DMS53 treated with DMSO at 0.1 percent for 48 hours (cell line): ENCODE data around the gene RUNX3.
"Not testable (repeated sequence)": the region's sequence is repeated elsewhere in the genome, so short reads cannot be mapped to it uniquely, and the experiment has no call there.

Experiments
- DNase-seq: peaks from one replicate; lab custom pipeline; 2025; ENCODE audit not compliant: unreplicated experiment; lab: John Stamatoyannopoulos, UW

RUNX3 gene

DNA sequence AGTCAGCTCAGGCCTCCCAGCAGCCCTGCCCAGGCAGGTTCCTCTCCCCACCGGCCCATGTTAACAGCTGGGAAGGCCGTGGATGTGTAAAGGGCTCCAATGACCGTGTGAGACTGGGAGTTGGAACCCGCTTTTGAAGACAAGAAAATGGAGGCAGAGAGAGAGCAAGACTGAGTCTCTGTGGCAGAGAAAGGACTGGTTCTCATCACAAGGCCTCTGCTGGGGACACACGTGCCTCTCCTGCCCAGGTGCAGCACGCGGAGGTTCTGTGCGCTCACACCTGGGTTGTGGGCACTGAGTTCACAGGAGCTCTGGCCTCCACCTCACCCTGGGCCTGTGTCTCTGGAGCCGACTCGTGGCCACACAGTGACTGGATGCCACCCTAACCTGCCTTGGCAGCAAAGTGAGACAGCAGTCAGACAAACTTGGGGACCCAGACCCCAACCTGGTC is 27.0 kb downstream of the RUNX3 start:
- DNase-seq, result no peak

- DNase-seq, result no peak
These were observed 27.6 kb downstream of the RUNX3 start for GRCh38 chr1:24902471-24902891.

GRCh38 chr1:24901791-24902470 is 28.1 kb downstream of the RUNX3 start:
- no peak for DNase-seq

DNA sequence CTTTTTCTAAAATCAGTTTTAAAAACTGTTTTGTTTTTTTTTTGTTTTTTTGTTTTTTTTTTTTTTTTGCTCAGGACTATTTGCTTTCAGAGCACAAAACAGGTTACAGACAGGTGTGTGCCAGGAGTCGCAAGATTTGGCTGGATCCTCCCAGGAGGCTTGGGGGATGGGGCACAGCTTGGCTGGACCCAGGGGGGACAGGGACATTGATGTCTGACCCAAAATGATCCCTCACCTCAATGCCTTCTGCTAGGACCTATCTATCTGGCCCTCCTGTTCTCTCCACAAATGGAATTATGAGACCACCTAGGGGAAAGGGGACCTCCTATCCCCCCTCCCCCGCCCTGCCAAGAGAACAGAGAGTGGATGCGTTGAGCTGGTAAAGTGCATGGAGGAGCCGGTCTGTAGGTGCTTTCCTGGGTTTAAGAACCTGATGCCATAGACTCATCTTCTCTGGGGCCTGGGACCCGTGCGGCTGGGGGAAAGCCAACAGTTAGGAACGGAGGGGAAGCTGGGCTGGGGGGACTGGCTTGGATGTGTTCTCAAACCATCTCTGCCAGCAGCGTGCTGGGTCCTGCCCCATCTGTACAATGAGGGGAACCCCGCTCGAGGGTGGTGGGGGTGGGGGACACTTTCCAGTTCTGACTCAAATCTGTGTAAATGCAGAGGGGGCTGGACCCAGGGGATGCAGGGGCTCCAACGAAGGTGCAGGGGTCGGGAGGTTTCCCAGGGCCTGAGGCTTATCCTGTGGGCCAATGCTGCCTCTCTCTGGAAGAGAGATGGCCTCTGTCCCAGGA is 28.9 kb downstream of the RUNX3 start:
- no peak for DNase-seq

DNA sequence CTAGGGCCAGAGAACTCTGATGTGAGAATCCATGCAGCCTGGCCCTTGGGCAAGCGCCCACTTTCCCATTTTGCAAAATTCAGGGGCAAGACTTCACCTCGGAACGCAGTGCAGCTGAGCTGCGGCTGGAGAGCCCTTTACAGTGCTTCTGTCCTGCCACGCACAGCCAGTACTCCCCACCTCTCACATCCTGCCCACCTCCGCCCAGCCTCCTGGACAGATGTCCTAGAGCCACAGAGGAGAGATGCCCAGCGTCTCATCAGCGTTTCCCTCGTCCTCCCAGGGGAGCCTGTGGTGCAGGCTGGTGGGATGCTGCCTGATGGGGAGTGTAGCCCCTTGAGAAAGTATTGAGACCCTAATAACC is 29.6 kb downstream of the RUNX3 start:
- no peak for DNase-seq

- DNase-seq, result no peak
These were observed 30.2 kb downstream of the RUNX3 start for GRCh38 chr1:24899581-24900485.

DNA sequence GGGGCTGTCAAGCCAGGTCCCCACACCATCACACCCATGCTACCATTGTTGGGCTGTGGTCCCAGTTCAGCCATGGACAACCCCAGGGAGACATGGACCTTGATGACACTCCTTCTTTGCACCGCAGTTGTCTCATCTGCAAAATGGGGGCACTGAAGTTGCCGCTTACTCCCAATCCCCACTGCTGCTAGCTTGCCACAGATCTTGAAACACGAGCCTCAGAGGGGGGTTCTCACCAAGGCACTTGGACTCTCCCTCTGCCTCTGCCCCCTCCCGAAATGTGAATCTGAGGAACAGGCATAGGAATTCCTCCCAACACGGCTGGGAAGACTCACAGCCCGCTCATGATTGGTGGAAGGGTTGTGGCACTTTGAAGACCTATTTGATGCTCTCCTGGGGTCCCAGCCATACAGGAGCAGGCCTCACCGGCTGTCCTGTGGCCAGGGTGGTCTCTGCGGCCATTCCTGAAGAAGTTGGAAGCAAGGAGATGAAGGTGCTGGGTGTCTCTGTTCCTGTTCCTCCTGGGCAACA is 31.1 kb downstream of the RUNX3 start:
- no peak for DNase-seq

DNA sequence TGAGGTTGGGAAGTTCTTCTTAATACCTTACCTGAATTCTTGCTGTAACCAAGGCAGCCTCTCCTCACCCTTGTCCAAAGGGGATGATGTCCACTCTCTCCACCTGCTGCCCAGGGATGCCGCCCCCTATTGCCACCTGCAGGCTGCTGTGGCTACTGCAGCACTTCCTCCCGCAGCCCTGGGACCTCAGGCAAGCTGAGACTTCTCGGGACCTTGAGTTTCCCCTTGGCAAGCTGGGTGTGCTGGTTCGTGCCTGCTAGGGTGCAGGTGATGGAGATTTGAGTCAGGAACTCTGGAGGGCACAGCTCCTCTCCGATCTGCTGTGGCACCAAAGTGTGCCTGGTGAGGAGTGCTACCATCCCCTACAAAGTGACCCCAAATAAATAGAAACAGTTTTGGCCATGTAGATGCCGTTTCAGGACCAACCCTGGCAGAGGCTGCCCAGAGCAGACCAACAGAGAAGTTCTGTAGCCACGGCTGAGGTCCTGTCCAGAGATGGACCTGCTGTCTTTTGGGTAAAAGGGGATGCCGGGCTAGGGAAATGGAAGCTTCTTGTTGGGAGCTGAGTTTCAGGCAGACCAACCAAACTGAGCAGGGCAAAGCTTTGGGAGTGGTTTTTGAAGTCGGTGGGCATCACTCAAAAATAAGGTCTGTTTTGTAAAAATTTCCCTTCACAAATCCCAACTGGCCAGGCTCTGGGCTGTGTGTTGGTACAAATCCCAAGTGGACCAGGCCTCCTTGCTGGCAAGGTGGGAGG is 31.7 kb downstream of the RUNX3 start:
- peak; percentile 30 for DNase-seq

GRCh38 chr1:24897263-24898151 is 32.6 kb downstream of the RUNX3 start:
- no peak for DNase-seq

- no peak for DNase-seq
These were observed 33.3 kb downstream of the RUNX3 start for GRCh38 chr1:24896596-24897262.

DNA sequence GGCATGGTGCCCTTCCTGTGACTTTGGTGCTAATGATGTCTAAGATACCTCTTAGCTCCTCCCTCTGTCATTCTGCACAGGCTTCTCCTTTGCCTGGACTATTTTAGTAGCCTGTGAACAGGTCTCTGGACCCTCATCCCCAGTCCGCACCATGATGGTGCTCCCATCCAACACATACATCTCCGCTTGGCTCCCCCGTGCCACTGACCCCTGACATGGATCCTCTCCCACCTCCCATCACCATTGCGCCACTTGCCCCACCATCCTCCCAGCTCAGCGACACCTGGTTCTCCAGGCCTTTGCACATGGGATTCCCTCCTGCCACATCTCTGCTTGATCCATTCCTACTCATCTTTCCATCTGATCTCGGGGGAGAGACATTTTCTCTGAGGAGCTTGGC is 33.9 kb downstream of the RUNX3 start:
- no peak for DNase-seq

DNA sequence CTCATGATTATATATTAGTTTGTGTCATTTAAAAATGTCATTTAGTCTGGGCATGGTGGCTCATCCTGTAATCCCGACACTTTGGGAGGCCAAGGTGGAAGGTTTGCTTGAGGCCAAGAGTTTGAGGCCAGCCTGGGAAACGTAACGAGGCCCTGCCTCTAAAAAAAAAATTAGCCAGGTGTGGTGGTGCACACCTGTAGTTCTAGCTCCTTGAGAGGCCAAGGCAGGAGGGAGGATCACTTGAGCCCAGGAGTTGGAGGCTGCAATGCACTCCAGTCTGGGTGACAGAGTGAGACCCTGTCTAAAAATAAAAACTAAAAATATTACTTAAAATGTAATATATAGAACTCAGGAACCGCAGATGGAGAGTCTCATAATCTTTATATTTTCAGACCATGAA is 34.6 kb downstream of the RUNX3 start:
- no peak for DNase-seq

DNA sequence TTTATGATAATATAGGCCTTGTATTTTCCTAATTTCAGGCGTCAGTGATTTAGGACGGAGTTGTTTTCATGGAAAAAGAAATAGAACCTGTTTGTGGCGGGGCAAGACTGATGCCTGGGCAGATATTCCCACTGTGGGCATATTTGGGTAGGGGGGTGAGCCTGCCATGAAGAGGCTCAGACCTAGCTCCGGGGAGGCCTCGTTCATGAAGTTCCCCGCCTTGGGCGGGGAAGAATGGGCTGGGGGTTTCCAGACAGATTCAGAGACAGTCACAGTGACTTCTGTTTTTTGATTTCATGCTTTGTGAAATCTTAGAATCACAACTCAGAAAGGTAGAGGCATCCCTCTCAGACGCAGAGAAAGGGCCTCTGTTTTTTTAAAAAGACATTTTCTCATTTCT is 36.1 kb downstream of the RUNX3 start:
- no peak for DNase-seq

DNA sequence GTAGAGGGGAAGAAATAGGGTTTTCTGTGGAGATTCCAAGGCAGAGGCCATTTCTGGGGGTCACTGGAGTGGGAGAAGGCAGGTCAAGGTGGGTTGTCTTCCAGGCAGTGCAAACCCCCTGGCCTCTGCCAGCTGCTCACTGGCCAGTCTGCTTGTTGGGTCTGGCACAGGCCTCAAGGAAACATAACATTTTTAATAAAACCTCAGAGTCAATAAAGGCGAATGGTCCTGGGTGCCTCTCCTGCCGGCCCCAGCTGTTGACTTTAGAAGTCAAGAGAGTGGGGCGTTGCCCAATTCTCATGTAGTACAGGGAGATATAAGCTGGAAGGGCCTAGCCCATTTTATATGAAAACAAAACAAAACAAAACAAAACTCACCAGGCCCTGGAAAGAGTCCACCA is 36.6 kb downstream of the RUNX3 start:
- DNase-seq, result no peak

- no peak for DNase-seq
These were observed 37.6 kb downstream of the RUNX3 start for GRCh38 chr1:24892188-24893153.

DNA sequence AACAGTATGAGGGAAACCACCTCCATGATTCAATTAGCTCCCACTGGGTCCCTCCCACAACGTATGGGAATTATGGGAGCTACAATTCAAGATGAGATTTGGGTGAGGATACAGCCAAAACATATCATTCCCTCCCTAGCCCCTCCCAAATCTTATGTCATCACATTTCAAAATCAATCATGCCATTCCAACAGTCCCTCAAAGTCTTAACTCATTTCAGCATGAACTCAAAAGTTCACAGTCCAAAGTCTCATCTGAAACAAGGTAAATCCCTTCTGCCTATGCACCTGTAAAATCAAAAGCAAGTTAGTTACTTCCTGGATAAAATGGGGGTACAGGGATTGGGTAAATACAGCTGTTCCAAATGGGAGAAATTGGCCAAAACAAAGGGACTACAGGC is 38.7 kb downstream of the RUNX3 start:
- DNase-seq, result not testable (repeated sequence)

GRCh38 chr1:24890887-24891286 is 39.2 kb downstream of the RUNX3 start:
- no peak for DNase-seq
